Mesenchymal stem cell (in vitro differentiated cells and primary cell): ENCODE measurements around the gene PTPRS.

Experiments used
- DNase-seq: peaks from one replicate; pipeline ENCODE4 v3.0.0-alpha.2; 2013
- H2AFZ ChIP-seq: one replicate; pipeline ENCODE4 v1.6.1; 2013; ENCODE audit warnings: low read depth, mild to moderate bottlenecking, control low read depth, inconsistent platforms, low read length, moderate library complexity
- H2AK5ac ChIP-seq: 2 replicates; pipeline ENCODE4 v1.6.1; 2013; ENCODE audit warnings: low read length, moderate library complexity, mild to moderate bottlenecking, inconsistent platforms; ENCODE audit not compliant: severe bottlenecking
- H2BK120ac ChIP-seq: one replicate; pipeline ENCODE4 v1.6.1; 2013; ENCODE audit warnings: low read depth, mild to moderate bottlenecking, inconsistent platforms, low read length, moderate library complexity
- H2BK12ac ChIP-seq, 2 experiments: one replicate each; pipeline ENCODE4 v1.6.1; 2013; ENCODE audit warnings: inconsistent platforms in 2 of 2, low read length in 2 of 2, mild to moderate bottlenecking in 2 of 2, moderate library complexity in 2 of 2, control low read depth in 1 of 2
- H2BK15ac ChIP-seq: one replicate; pipeline ENCODE4 v1.6.1; 2013; ENCODE audit warnings: mild to moderate bottlenecking, low read depth, inconsistent platforms; ENCODE audit not compliant: poor library complexity, severe bottlenecking
- H2BK5ac ChIP-seq: 2 replicates; pipeline ENCODE4 v1.6.1; 2013; ENCODE audit warnings: low read depth, mild to moderate bottlenecking, low read length, control low read depth, inconsistent platforms; ENCODE audit not compliant: poor library complexity, severe bottlenecking
- H3K14ac ChIP-seq, 2 experiments: one replicate each; pipeline ENCODE4 v1.6.1; 2013; ENCODE audit warnings: inconsistent platforms in 2 of 2, low read length in 2 of 2, control low read depth in 1 of 2, mild to moderate bottlenecking in 1 of 2, moderate library complexity in 1 of 2
- H3K18ac ChIP-seq, 2 experiments: one replicate each; pipeline ENCODE4 v1.6.1; 2013; ENCODE audit warnings: inconsistent platforms in 2 of 2, low read length in 2 of 2, control low read depth in 1 of 2, low read depth in 1 of 2, mild to moderate bottlenecking in 1 of 2
- H3K23ac ChIP-seq, 2 experiments: one replicate each; pipeline ENCODE4 v1.6.1; 2013; ENCODE audit warnings: inconsistent platforms in 2 of 2, low read length in 2 of 2, mild to moderate bottlenecking in 2 of 2, moderate library complexity in 2 of 2, control low read depth in 1 of 2
- H3K27ac ChIP-seq: 2 replicates; pipeline ENCODE4 v1.5.1; 2013; ENCODE audit warnings: mild to moderate bottlenecking, moderate library complexity, low read length, control low read depth, inconsistent platforms; ENCODE audit not compliant: poor library complexity, severe bottlenecking
- H3K27me3 ChIP-seq, 2 experiments: 2 replicates each; pipeline versions ENCODE4 v1.6.1 to v1.7.0; 2013; ENCODE audit warnings: low read length in 2 of 2, mild to moderate bottlenecking in 2 of 2, moderate library complexity in 2 of 2, control low read depth in 1 of 2, inconsistent platforms in 1 of 2; ENCODE audit not compliant: control insufficient read depth in 1 of 2, insufficient read depth in 1 of 2
- H3K36me3 ChIP-seq, 2 experiments: 2 replicates each; pipeline versions ENCODE4 v1.6.1 to v1.7.0; 2013; ENCODE audit warnings: low read length in 2 of 2, control low read depth in 1 of 2, inconsistent platforms in 1 of 2, low read depth in 1 of 2, mild to moderate bottlenecking in 1 of 2; ENCODE audit not compliant: insufficient read depth in 2 of 2, control insufficient read depth in 1 of 2
- H3K4ac ChIP-seq, 2 experiments: one replicate each; pipeline ENCODE4 v1.6.1; 2013; ENCODE audit warnings: inconsistent platforms in 2 of 2, low read length in 2 of 2, mild to moderate bottlenecking in 2 of 2, moderate library complexity in 2 of 2, control low read depth in 1 of 2, low read depth in 1 of 2
- H3K4me1 ChIP-seq: 2 replicates; pipeline ENCODE4 v1.6.1; 2013; ENCODE audit warnings: low read depth, low read length, control low read depth; ENCODE audit not compliant: control insufficient read depth, insufficient read depth
- H3K4me2 ChIP-seq: 2 replicates; pipeline ENCODE4 v1.6.1; 2013; ENCODE audit warnings: low read length, mild to moderate bottlenecking, inconsistent platforms; ENCODE audit not compliant: poor library complexity, severe bottlenecking
- H3K4me3 ChIP-seq, 2 experiments: 2 replicates each; pipeline versions ENCODE4 v1.5.1 to v1.7.0; 2013; ENCODE audit warnings: low read length in 2 of 2, mild to moderate bottlenecking in 2 of 2, control low read depth in 1 of 2, low read depth in 1 of 2; ENCODE audit not compliant: insufficient read depth in 1 of 2
- H3K79me1 ChIP-seq: replicated peaks from 2 replicates; pipeline ENCODE4 v1.6.1; 2013; ENCODE audit warnings: mild to moderate bottlenecking, control low read depth, low read length, inconsistent platforms; ENCODE audit not compliant: poor library complexity, severe bottlenecking
- H3K9ac ChIP-seq: 2 replicates; pipeline ENCODE4 v1.7.0; 2013; ENCODE audit warnings: mild to moderate bottlenecking, low read length, moderate library complexity
- H3K9me3 ChIP-seq: 2 replicates; pipeline ENCODE4 v1.7.0; 2013; ENCODE audit warnings: mild to moderate bottlenecking, low read length; ENCODE audit not compliant: control insufficient read depth
- H4K8ac ChIP-seq: one replicate; pipeline ENCODE4 v1.6.1; 2013; ENCODE audit warnings: inconsistent platforms, mild to moderate bottlenecking, low read length, moderate library complexity
- H4K91ac ChIP-seq: one replicate; pipeline ENCODE4 v1.6.1; 2013; ENCODE audit warnings: mild to moderate bottlenecking, low read length, inconsistent platforms
- WGBS: methylation state at CpG from one replicate; pipeline ENCODE4 v1.1.7; 2013; ENCODE audit warnings: mixed read lengths; 5-methylcytosine and 5-hydroxymethylcytosine counted together

PTPRS gene

GRCh38 chr19:5298471-5298901, 42.1 kb downstream of the PTPRS start:
- peaks cover 5 to 24% of the 10 kb centered on the region in 2 experiments for H3K27me3 ChIP-seq
- no peak overlapping the region for H4K91ac ChIP-seq
- H2BK5ac ChIP-seq, result no peak overlapping the region
- no peak overlapping the region for H3K4me2 ChIP-seq
- H3K4me3 ChIP-seq, result no peak overlapping the region
- no peak overlapping the region for H3K23ac ChIP-seq
- H3K4me1 ChIP-seq, result peaks cover 8% of the 10 kb centered on the region
- H4K8ac ChIP-seq, result no peak overlapping the region
- H3K79me1 ChIP-seq, result no peaks in the 10 kb centered on the region
- no peak overlapping the region for H3K27ac ChIP-seq
- H2BK12ac ChIP-seq, result no peak overlapping the region
- no peak overlapping the region for H3K18ac ChIP-seq
- no peak overlapping the region for H2BK120ac ChIP-seq
- H2BK15ac ChIP-seq, result no peak overlapping the region
- no peaks in the 10 kb centered on the region for H3K36me3 ChIP-seq
- H2AK5ac ChIP-seq, result no peak overlapping the region
- 97% methylated on average over 13 of the region's 13 CpGs for WGBS
- DNase-seq, result no peak
- no peaks in the 10 kb centered on the region for H3K9me3 ChIP-seq
- H3K14ac ChIP-seq, result no peak overlapping the region
- H3K9ac ChIP-seq, result no peak overlapping the region
- no peak overlapping the region for H2AFZ ChIP-seq
- H3K4ac ChIP-seq, result no peak overlapping the region

GRCh38 chr19:5297272-5297669, 43.3 kb downstream of the PTPRS start:
- Histone ChIP-seq H3K79me1 (peaks cover 3% of the 10 kb centered on the region), H3K4me1 (peaks cover 12% of the 10 kb centered on the region), H2BK15ac (no peak overlapping the region), H3K14ac (no peak overlapping the region), H3K9ac (no peak overlapping the region), H2AFZ (no peak overlapping the region), H2AK5ac (no peak overlapping the region), H3K4me2 (no peak overlapping the region), H3K4me3 (no peak overlapping the region), H3K4ac (no peak overlapping the region), H4K91ac (no peak overlapping the region), H3K27me3 (peaks cover 5 to 18% of the 10 kb centered on the region in 2 experiments), H2BK5ac (no peak overlapping the region), H3K18ac (no peak overlapping the region), H2BK120ac (no peak overlapping the region), H4K8ac (no peak overlapping the region), H3K23ac (no peak overlapping the region), H2BK12ac (no peak overlapping the region), H3K9me3 (no peaks in the 10 kb centered on the region), H3K27ac (no peak overlapping the region), H3K36me3 (no peaks in the 10 kb centered on the region)
- no peak for DNase-seq
- 96% methylated on average over 5 of the region's 6 CpGs for WGBS

- H2BK5ac ChIP-seq, result no peak overlapping the region
- no peak overlapping the region for H3K23ac ChIP-seq
- no peak overlapping the region for H2AK5ac ChIP-seq
- no peak overlapping the region for H3K4me3 ChIP-seq
- no peak overlapping the region for H3K9ac ChIP-seq
- no peaks in the 10 kb centered on the region for H3K9me3 ChIP-seq
- H3K36me3 ChIP-seq, result no peaks in the 10 kb centered on the region
- peaks cover 17% of the 10 kb centered on the region for H3K4me1 ChIP-seq
- no peak overlapping the region for H4K8ac ChIP-seq
- H3K4ac ChIP-seq, result no peak overlapping the region
- H3K14ac ChIP-seq, result no peak overlapping the region
- peaks cover 9% of the 10 kb centered on the region for H3K79me1 ChIP-seq
- H4K91ac ChIP-seq, result no peak overlapping the region
- H3K4me2 ChIP-seq, result no peak overlapping the region
- H2BK15ac ChIP-seq, result no peak overlapping the region
- H3K27me3 ChIP-seq, result peaks cover 5 to 16% of the 10 kb centered on the region in 2 experiments
- H2BK120ac ChIP-seq, result no peak overlapping the region
- H3K27ac ChIP-seq, result no peak overlapping the region
- WGBS, result 83% methylated on average over 10 of the region's 16 CpGs
- H3K18ac ChIP-seq, result no peak overlapping the region
- no peak for DNase-seq
- no peak overlapping the region for H2AFZ ChIP-seq
- H2BK12ac ChIP-seq, result no peak overlapping the region
Measured at GRCh38 chr19:5296457-5297271, 43.9 kb downstream of the PTPRS start.

- peaks cover 5 to 14% of the 10 kb centered on the region in 2 experiments for H3K27me3 ChIP-seq
- no peak overlapping the region for H2BK15ac ChIP-seq
- 100% methylated on average over 4 of the region's 6 CpGs for WGBS
- H3K9me3 ChIP-seq, result no peaks in the 10 kb centered on the region
- no peak overlapping the region for H3K4ac ChIP-seq
- H3K4me3 ChIP-seq, result no peak overlapping the region
- no peak for DNase-seq
- no peaks in the 10 kb centered on the region for H3K36me3 ChIP-seq
- H2AK5ac ChIP-seq, result no peak overlapping the region
- peaks cover 23% of the 10 kb centered on the region for H3K4me1 ChIP-seq
- no peak overlapping the region for H3K4me2 ChIP-seq
- peaks cover 16% of the 10 kb centered on the region for H3K79me1 ChIP-seq
- no peak overlapping the region for H2BK12ac ChIP-seq
- no peak overlapping the region for H2BK5ac ChIP-seq
- H2AFZ ChIP-seq, result no peak overlapping the region
- no peak overlapping the region for H3K23ac ChIP-seq
- no peak overlapping the region for H3K14ac ChIP-seq
- H4K8ac ChIP-seq, result no peak overlapping the region
- H2BK120ac ChIP-seq, result no peak overlapping the region
- H3K18ac ChIP-seq, result no peak overlapping the region
- H3K9ac ChIP-seq, result no peak overlapping the region
- no peak overlapping the region for H3K27ac ChIP-seq
- H4K91ac ChIP-seq, result no peak overlapping the region
Measured at GRCh38 chr19:5296021-5296420, 44.6 kb downstream of the PTPRS start.
